RWPE1 (cell line): ENCODE results near the gene CACNA2D2.

Source experiments
- CTCF ChIA-PET: fragments of 350-600 bp; sonication (Branson Sonifier 250); formaldehyde crosslinking; extraction: SDS; loops from one replicate; lab custom pipeline; 2021; lab: Yijun Ruan, JAX
- POLR2A ChIA-PET: fragments of 400-600 bp; formaldehyde crosslinking; extraction: SDS; loops from one replicate; lab custom pipeline; 2020; ENCODE audit warnings: antibody characterized with exemption; ENCODE audit not compliant: low non-redundant PET; lab: Yijun Ruan, JAX
- DNase-seq: peaks from one replicate; pipeline ENCODE4 v3.0.0; 2012; ENCODE audit warnings: low spot score
- H3K27ac ChIP-seq: fragments of 450-650 bp; 2 replicates; pipeline ENCODE4 v1.5.1; 2017
- TF ChIP-seq, protein P1 (sequence below): fragments of 450-650 bp; conservative IDR thresholded peaks from 2 replicates; pipeline ENCODE4 v1.5.1; 2017; ENCODE audit warnings: low read depth, mild to moderate bottlenecking

CACNA2D2 gene

DNA sequence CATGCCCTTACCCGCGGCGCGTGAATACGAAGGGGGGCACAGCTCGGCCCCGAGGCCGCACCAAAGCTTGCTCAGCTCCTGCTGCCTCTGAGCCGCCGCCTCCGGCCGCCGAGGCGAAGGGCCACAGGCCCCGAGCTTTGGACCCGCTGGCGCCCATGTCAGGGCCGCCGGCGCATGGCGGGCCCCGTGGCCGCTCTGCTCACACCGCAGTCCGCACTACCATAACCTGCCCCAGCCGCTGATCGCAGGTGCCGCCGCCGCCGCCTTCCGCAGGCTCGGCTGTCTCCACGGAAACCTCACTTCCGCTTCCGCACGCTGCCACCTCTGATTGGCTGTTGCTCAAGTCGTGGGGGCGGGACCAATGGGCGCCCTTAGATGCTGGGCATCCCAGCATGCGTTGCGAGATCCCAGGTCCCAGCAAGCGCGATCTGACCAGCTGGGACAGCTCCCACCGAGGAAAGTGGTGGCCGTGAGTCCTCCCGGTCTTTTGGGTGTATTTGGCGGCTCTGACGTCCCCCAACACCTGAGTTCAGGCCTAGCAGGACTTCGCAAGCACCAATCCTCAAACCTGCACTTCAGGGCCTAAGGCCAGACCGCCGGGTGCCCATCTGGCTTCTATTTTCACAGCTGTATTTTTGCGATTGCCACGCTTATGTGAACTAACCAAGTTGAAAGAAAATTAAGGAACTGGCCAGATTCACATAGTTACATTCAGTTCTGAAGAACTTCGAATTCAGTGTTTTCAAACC, 175.3 kb downstream of the CACNA2D2 start, which contains the start of gene TUSC2:
Gene TUSC2, minus strand, starts transcription at position 281 of the 749 bp plus-strand sequence. Its CDS starts 124 bp downstream, at position 157.
- TF ChIP-seq, protein P1, sequence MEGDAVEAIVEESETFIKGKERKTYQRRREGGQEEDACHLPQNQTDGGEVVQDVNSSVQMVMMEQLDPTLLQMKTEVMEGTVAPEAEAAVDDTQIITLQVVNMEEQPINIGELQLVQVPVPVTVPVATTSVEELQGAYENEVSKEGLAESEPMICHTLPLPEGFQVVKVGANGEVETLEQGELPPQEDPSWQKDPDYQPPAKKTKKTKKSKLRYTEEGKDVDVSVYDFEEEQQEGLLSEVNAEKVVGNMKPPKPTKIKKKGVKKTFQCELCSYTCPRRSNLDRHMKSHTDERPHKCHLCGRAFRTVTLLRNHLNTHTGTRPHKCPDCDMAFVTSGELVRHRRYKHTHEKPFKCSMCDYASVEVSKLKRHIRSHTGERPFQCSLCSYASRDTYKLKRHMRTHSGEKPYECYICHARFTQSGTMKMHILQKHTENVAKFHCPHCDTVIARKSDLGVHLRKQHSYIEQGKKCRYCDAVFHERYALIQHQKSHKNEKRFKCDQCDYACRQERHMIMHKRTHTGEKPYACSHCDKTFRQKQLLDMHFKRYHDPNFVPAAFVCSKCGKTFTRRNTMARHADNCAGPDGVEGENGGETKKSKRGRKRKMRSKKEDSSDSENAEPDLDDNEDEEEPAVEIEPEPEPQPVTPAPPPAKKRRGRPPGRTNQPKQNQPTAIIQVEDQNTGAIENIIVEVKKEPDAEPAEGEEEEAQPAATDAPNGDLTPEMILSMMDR = no peak
- CTCF ChIA-PET = no interaction called here
- peak within 1 kb of the TSS; percentile 88 for H3K27ac ChIP-seq
- peak; percentile 94 for DNase-seq
- POLR2A ChIA-PET = interaction anchor here (0.6 to 0.8 kb wide), 3 partner anchors 45 to 77 kb away, joined by 3 read pairs; no protein-coding TSS in a partner anchor

DNA sequence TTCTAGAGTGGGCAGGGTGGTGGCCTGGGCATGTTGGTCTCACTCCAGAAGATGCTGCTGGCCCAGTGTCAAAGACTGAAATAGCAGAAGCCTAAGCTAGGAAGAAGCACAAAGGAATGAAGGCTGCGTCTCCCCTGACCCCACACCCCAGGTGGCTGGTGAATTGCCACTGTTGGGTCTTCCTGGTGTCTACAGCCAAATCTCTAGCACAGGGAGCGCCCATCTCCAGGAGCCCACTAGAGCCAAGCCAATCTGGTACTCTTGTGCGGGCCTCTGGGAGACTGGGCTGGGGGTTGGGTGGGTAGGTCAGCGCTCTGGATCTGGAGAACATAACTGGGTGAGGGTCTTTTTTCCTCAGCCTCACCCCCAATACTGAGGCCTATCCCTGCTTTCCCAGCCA, 176.3 kb downstream of the CACNA2D2 start:
- TF ChIP-seq, protein P1 = no peak
- CTCF ChIA-PET = no interaction called here
- H3K27ac ChIP-seq = peak overlapping the region; percentile 88
- POLR2A ChIA-PET = no interaction called here
- no peak for DNase-seq

DNA sequence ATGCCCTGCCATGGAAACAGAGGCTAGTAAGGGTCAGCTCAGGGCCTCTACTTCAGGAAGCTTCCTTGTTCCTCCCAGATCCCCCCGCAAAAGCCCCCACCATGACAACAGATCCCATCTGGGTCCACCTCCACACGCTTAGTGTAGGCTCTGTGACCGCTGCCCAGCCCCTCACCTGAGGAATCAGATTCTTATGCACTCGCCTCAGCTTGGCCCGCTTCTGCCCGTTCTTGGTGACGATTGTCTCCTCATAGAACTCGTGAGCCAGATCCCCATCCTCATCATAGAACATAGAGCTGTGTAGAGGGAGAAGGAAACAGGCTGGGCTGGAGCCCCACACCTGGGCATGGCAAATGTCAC, 177.3 kb downstream of the CACNA2D2 start:
- DNase-seq = no peak
- CTCF ChIA-PET = no interaction called here
- TF ChIP-seq, protein P1 = no peak
- peak overlapping the region; percentile 88 for H3K27ac ChIP-seq
- POLR2A ChIA-PET = interaction anchor here (0.6 kb wide), 1 partner anchor 32 kb away, joined by 3 read pairs; no protein-coding TSS in a partner anchor

DNA sequence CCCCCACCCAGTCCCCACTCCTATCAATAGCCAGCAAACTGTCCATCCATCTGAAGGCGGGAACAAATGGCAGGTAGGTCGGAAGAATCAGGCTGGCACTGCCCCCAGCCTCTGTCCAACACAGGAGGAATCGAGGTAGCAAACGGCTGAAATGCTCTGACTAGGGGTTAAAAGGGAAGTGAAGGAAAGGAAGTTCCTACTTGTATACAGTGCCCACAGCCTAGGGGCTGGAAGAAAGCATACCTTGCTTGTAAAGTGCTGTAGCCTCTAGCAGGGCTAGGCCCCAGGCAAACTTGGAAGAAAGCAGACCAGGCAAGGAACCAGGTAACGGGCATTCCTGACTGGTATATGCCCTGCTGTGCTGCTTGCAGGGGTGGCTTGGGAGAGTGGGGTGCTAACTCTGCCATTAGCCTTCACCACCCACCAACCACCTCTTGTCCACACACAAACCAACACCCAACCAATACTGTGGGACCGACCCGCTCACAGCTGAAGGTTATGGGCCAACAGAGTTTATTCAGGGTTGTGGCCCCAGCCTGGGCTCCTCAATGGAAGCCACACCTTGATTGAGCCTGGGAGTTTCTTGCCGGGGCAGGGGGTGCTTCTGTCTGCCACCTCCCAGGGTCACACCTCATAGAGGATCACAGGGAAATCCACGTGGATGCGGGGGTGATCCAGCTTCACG, 177.8 kb downstream of the CACNA2D2 start:
- ChIA-PET POLR2A (interaction anchor here (0.6 kb wide), 1 partner anchor 32 kb away, joined by 3 read pairs; no protein-coding TSS in a partner anchor), CTCF (no interaction called here)
- H3K27ac ChIP-seq = peak overlapping the region; percentile 88
- no peak for DNase-seq
- TF ChIP-seq, protein P1 = no peak

DNA sequence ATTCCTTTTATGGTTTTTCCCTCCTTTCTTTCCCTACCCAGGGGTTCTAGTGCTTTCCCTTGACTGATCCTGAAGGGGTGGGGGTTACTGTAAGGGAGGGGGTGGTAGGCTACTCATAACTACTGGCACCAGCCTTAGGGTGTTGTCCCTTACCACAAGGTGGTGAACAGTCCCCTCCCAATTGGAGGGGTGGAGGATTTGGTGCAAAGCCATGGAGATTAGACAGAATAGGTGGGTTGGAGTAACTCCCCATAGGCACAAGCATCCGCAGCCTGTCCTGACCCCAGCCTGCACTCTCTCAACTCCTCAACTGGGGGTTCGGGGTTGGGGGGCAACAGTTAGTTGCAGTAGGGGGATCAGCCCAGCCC, 178.3 kb downstream of the CACNA2D2 start:
- POLR2A ChIA-PET = no interaction called here

More for the DNA sequence above, 178.3 kb downstream of the CACNA2D2 start:
- TF ChIP-seq, protein P1 = no peak
- peak overlapping the region; percentile 88 for H3K27ac ChIP-seq
- CTCF ChIA-PET = interaction anchor here (0.6 to 0.7 kb wide), 3 partner anchors 25 to 595 kb away, joined by 3 to 6 read pairs (median 3); partner anchors contain the start of gene NPRL2
- DNase-seq = no peak
